Stimulated activated naive B cell treated with anti-CD40 and anti-IgM and Interleukin-4, amounts not matched to agents 10 μg/mL and 1 μg/mL and 100 μg/mL, for 72 hours (primary cell): ENCODE data around the gene THBS4.
A peak's percentile ranks its signal among the peaks of the same experiment; 100 is the strongest.

Experiments
- ATAC-seq, 2 donors: fragments of 150-1000 bp; cut with Tn5 transposase; replicated peaks; 2 replicates each; pipeline ENCODE4 v1.10.0; 2021; ENCODE audit warnings: moderate library complexity in 1 of 2
- DNase-seq: peaks from one replicate; pipeline ENCODE4 v3.0.0; 2021
- H3K27ac Mint-ChIP-seq: one replicate; pipeline ENCODE4 v1.8.0; 2022; ENCODE audit warnings: mild to moderate bottlenecking, mixed read lengths
- H3K27me3 Mint-ChIP-seq, 2 donors: one replicate each; pipeline ENCODE4 v1.8.0; 2022; ENCODE audit warnings: mixed read lengths in 2 of 2
- H3K36me3 Mint-ChIP-seq, 2 donors: one replicate each; pipeline ENCODE4 v1.8.0; 2022; ENCODE audit warnings: mixed read lengths in 2 of 2, mild to moderate bottlenecking in 1 of 2
- H3K4me1 Mint-ChIP-seq, 2 donors: one replicate each; pipeline ENCODE4 v1.8.0; 2022; ENCODE audit warnings: mixed read lengths in 2 of 2, mild to moderate bottlenecking in 1 of 2
- H3K4me3 Mint-ChIP-seq, 2 donors: one replicate each; pipeline ENCODE4 v1.8.0; 2022; ENCODE audit warnings: mild to moderate bottlenecking in 2 of 2, mixed read lengths in 2 of 2, moderate library complexity in 1 of 2
- H3K9me3 Mint-ChIP-seq, 2 donors: one replicate each; pipeline ENCODE4 v1.8.0; 2022; ENCODE audit warnings: mixed read lengths in 2 of 2, mild to moderate bottlenecking in 1 of 2

The THBS4 gene

GRCh38 chr5:80034962-80035821, at the start of gene THBS4:
Gene THBS4 (plus strand): TSS chr5:80035348. CDS start chr5:80035538, 190 bp downstream.
- peak; percentile 34 to 41 for ATAC-seq
- no peaks in the 10 kb centered on the region for H3K9me3 Mint-ChIP-seq
- peaks cover 2 to 4% of the 10 kb centered on the region in 2 donors for H3K4me1 Mint-ChIP-seq
- peaks cover 57 to 60% of the 10 kb centered on the region in 2 donors for H3K27me3 Mint-ChIP-seq
- no peak within 1 kb of the TSS for H3K27ac Mint-ChIP-seq
- peak within 1 kb of the TSS; percentile 3 to 69 for H3K4me3 Mint-ChIP-seq
- peaks cover 0 to 2% of the 10 kb centered on the region in 2 donors for H3K36me3 Mint-ChIP-seq
- DNase-seq, result no peak

- Mint-ChIP-seq H3K27ac (no peak overlapping the region), H3K9me3 (no peaks in the 10 kb centered on the region), H3K27me3 (no peaks in the 10 kb centered on the region), H3K4me3 (no peak overlapping the region), H3K4me1 (peaks cover 11 to 22% of the 10 kb centered on the region in 2 donors), H3K36me3 (peaks cover 47 to 57% of the 10 kb centered on the region in 2 donors)
- ATAC-seq (no peak), DNase-seq (no peak)
These were observed 48.9 kb upstream of the THBS4 start for GRCh38 chr5:79986260-79986659.

GRCh38 chr5:79990205-79990597, 44.9 kb upstream of the THBS4 start:
- ATAC-seq, result peak; percentile 34 to 49
- Mint-ChIP-seq H3K4me3 (peak overlapping the region; percentile 88 to 89), H3K4me1 (peaks cover 10 to 14% of the 10 kb centered on the region in 2 donors), H3K9me3 (no peaks in the 10 kb centered on the region), H3K27me3 (peaks cover 2 to 6% of the 10 kb centered on the region in 2 donors), H3K36me3 (peaks cover 23 to 34% of the 10 kb centered on the region in 2 donors), H3K27ac (peak overlapping the region; percentile 92)
- DNase-seq, result no peak

- peak within 1 kb of the TSS; percentile 88 to 89 for H3K4me3 Mint-ChIP-seq
- H3K27ac Mint-ChIP-seq, result peak within 1 kb of the TSS; percentile 92
- peak; percentile 96 for ATAC-seq
- H3K4me1 Mint-ChIP-seq, result peaks cover 10 to 14% of the 10 kb centered on the region in 2 donors
- no peaks in the 10 kb centered on the region for H3K9me3 Mint-ChIP-seq
- H3K27me3 Mint-ChIP-seq, result peaks cover 6 to 12% of the 10 kb centered on the region in 2 donors
- DNase-seq, result peak; percentile 84
- H3K36me3 Mint-ChIP-seq, result peaks cover 22 to 34% of the 10 kb centered on the region in 2 donors
These were observed 44.3 kb upstream of the THBS4 start, which contains the start of gene MTX3 for GRCh38 chr5:79990598-79991507. Gene MTX3 (minus strand): TSS chr5:79991262. CDS start chr5:79991238, 24 bp downstream.

- Mint-ChIP-seq H3K27ac (no peak overlapping the region), H3K9me3 (no peaks in the 10 kb centered on the region), H3K4me1 (peaks cover 10 to 14% of the 10 kb centered on the region in 2 donors), H3K27me3 (peaks cover 6 to 14% of the 10 kb centered on the region in 2 donors), H3K4me3 (no peak overlapping the region), H3K36me3 (peaks cover 11 to 25% of the 10 kb centered on the region in 2 donors)
- ATAC-seq (no peak), DNase-seq (no peak)
These were observed 42.1 kb upstream of the THBS4 start for GRCh38 chr5:79992891-79993657.

- Mint-ChIP-seq H3K36me3 (peaks cover 21 to 46% of the 10 kb centered on the region in 2 donors), H3K4me1 (no peaks in the 10 kb centered on the region), H3K9me3 (peaks cover 0 to 1% of the 10 kb centered on the region in 2 donors), H3K4me3 (no peak overlapping the region), H3K27ac (no peak overlapping the region), H3K27me3 (peaks cover 6 to 13% of the 10 kb centered on the region in 2 donors)
- ATAC-seq, result no peak
- no peak for DNase-seq
These were observed 35.4 kb upstream of the THBS4 start for GRCh38 chr5:79999722-80000121.

- H3K9me3 Mint-ChIP-seq, result peaks cover 5% of the 10 kb centered on the region in 2 donors
- H3K4me1 Mint-ChIP-seq, result no peaks in the 10 kb centered on the region
- no peaks in the 10 kb centered on the region for H3K27me3 Mint-ChIP-seq
- H3K36me3 Mint-ChIP-seq, result peaks cover 18 to 42% of the 10 kb centered on the region in 2 donors
- ATAC-seq, result no peak
- H3K27ac Mint-ChIP-seq, result no peak overlapping the region
- H3K4me3 Mint-ChIP-seq, result no peak overlapping the region
- DNase-seq, result no peak
These were observed 32.5 kb upstream of the THBS4 start for GRCh38 chr5:80002677-80003076.

- no peak for DNase-seq
- Mint-ChIP-seq H3K27ac (no peak overlapping the region), H3K9me3 (peaks cover 5 to 6% of the 10 kb centered on the region in 2 donors), H3K4me3 (no peak overlapping the region), H3K27me3 (no peaks in the 10 kb centered on the region), H3K36me3 (peaks cover 16 to 34% of the 10 kb centered on the region in 2 donors), H3K4me1 (no peaks in the 10 kb centered on the region)
- ATAC-seq, result no peak
These were observed 26.0 kb upstream of the THBS4 start for GRCh38 chr5:80008995-80009765.

GRCh38 chr5:80010754-80011392, 24.3 kb upstream of the THBS4 start:
- peaks cover 5 to 6% of the 10 kb centered on the region in 2 donors for H3K9me3 Mint-ChIP-seq
- no peak overlapping the region for H3K27ac Mint-ChIP-seq
- H3K36me3 Mint-ChIP-seq, result peaks cover 16 to 32% of the 10 kb centered on the region in 2 donors
- no peaks in the 10 kb centered on the region for H3K27me3 Mint-ChIP-seq
- ATAC-seq (no peak), DNase-seq (no peak)
- H3K4me1 Mint-ChIP-seq, result no peaks in the 10 kb centered on the region
- H3K4me3 Mint-ChIP-seq, result no peak overlapping the region

- Mint-ChIP-seq H3K27ac (no peak overlapping the region), H3K9me3 (no peaks in the 10 kb centered on the region), H3K36me3 (no peaks in the 10 kb centered on the region), H3K27me3 (peaks cover 9 to 30% of the 10 kb centered on the region in 2 donors), H3K4me3 (no peak overlapping the region), H3K4me1 (no peaks in the 10 kb centered on the region)
- no peak for DNase-seq
- ATAC-seq, result no peak
These were observed 10.1 kb upstream of the THBS4 start for GRCh38 chr5:80025069-80025468.

GRCh38 chr5:80026841-80027240, 8.3 kb upstream of the THBS4 start:
- Mint-ChIP-seq H3K27ac (no peak overlapping the region), H3K4me3 (no peak overlapping the region), H3K36me3 (no peaks in the 10 kb centered on the region), H3K9me3 (no peaks in the 10 kb centered on the region), H3K27me3 (peaks cover 17 to 39% of the 10 kb centered on the region in 2 donors), H3K4me1 (no peaks in the 10 kb centered on the region)
- no peak for DNase-seq
- ATAC-seq, result no peak

GRCh38 chr5:80031109-80031508, 4.0 kb upstream of the THBS4 start:
- DNase-seq (no peak), ATAC-seq (no peak)
- Mint-ChIP-seq H3K36me3 (peaks cover 0 to 2% of the 10 kb centered on the region in 2 donors), H3K27me3 (peaks cover 53 to 71% of the 10 kb centered on the region in 2 donors), H3K9me3 (no peaks in the 10 kb centered on the region), H3K27ac (no peak overlapping the region), H3K4me1 (peaks cover 2 to 4% of the 10 kb centered on the region in 2 donors), H3K4me3 (no peak overlapping the region)

- H3K4me3 Mint-ChIP-seq, result no peak overlapping the region
- H3K27me3 Mint-ChIP-seq, result peaks cover 57 to 59% of the 10 kb centered on the region in 2 donors
- DNase-seq, result no peak
These were observed 1.6 kb upstream of the THBS4 start for GRCh38 chr5:80033513-80033912.

More at GRCh38 chr5:80033513-80033912, 1.6 kb upstream of the THBS4 start:
- Mint-ChIP-seq H3K4me1 (peaks cover 2 to 4% of the 10 kb centered on the region in 2 donors), H3K27ac (no peak overlapping the region), H3K9me3 (no peaks in the 10 kb centered on the region), H3K36me3 (peaks cover 0 to 2% of the 10 kb centered on the region in 2 donors)
- peak; percentile 68 to 70 for ATAC-seq
